Kidney epithelial cell (primary cell): Measurements from ENCODE around the gene CDH23. TPM values are rescaled to one million over a fixed set of nuclear protein-coding genes. Genes with fewer than 3 reads are reported as not detected.

ENCODE experiments used
- DNase-seq: peaks from one replicate; pipeline ENCODE4 v3.0.0-alpha.2; 2010; ENCODE audit warnings: low read depth
- H3K27me3 ChIP-seq: 2 replicates; pipeline ENCODE4 v1.6.0; 2011; ENCODE audit warnings: low read length; ENCODE audit not compliant: control insufficient read depth, insufficient read depth
- H3K36me3 ChIP-seq: 2 replicates; pipeline ENCODE4 v1.5.1; 2011; ENCODE audit warnings: low read length; ENCODE audit not compliant: control insufficient read depth, insufficient read depth
- H3K4me3 ChIP-seq: 2 replicates; pipeline ENCODE4 v1.5.1; 2011; ENCODE audit warnings: low read depth, mild to moderate bottlenecking, control low read depth, low read length
- CTCF ChIP-seq: IDR thresholded peaks from 2 replicates; pipeline ENCODE4 v1.5.1; 2011; ENCODE audit warnings: mild to moderate bottlenecking, moderate library complexity, low read length, control low read depth, inconsistent platforms; ENCODE audit not compliant: insufficient read depth, poor library complexity, severe bottlenecking
- total RNA-seq: library from RNA; depleted of rRNA; stranded (reverse); fragments of >200 nt; gene quantifications from 2 replicates; pipeline ENCODE4 v1.2.3, GENCODE V29; 2015

The CDH23 gene
- total RNA-seq, 1 donor from 2014 or later = 0.04 TPM

DNA sequence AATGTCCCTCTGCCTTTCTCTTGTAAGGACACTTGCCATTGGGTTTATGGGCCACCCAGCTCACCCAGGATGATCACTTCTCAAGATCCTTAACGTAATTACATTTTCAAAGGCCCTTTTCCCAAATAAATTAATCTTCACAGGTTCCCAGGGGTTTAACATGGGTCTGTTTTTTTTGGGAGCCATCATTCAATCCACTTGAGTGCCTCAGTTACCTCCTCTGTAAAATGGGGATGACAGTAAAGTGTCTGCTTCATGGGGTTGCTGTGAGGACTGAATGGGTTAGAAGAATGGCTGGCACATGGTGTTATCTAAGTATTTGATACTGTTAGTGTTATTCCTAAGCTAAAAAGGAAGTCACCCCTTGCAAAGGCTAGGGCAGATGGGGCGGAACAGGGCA is 315.4 kb downstream of the CDH23 start:
- H3K27me3 ChIP-seq = peaks cover 20% of the 10 kb centered on the region
- no peak for TF ChIP-seq CTCF
- H3K4me3 ChIP-seq = no peak overlapping the region
- H3K36me3 ChIP-seq = no peaks in the 10 kb centered on the region
- DNase-seq = no peak

DNA sequence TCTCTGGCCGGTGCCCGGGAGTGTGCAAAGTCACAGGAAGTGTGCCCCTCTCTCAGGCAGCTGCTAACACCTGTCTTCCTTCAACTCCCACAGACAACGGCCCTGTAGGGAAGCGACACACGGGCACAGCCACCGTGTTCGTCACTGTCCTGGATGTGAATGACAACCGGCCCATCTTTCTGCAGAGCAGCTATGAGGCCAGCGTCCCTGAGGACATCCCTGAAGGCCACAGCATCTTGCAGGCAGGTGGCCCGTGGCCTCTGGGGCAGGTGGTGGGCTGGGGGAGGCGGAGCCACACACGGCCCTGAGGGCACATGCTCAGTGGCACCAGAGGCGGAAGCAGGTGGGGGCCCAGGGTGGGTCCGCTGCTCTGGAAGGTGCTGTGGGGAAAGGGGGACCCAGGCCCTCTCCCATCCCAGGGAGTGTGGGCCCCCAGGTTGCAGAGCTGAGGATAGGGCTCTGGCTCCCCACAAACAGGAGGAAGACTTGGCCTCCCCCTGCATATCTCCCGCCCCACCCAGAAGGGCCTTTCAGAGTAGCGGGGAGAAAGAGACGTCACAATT is 315.9 kb downstream of the CDH23 start:
- TF ChIP-seq CTCF = no peak
- H3K36me3 ChIP-seq = no peaks in the 10 kb centered on the region
- DNase-seq = no peak
- peaks cover 17% of the 10 kb centered on the region for H3K27me3 ChIP-seq
- H3K4me3 ChIP-seq = no peak overlapping the region

GRCh38 chr10:71713135-71714030 is 316.7 kb downstream of the CDH23 start:
- no peak for DNase-seq
- Histone ChIP-seq H3K4me3 (no peak overlapping the region), H3K36me3 (no peaks in the 10 kb centered on the region), H3K27me3 (peaks cover 11% of the 10 kb centered on the region)
- peak; percentile 8 for TF ChIP-seq CTCF

DNA sequence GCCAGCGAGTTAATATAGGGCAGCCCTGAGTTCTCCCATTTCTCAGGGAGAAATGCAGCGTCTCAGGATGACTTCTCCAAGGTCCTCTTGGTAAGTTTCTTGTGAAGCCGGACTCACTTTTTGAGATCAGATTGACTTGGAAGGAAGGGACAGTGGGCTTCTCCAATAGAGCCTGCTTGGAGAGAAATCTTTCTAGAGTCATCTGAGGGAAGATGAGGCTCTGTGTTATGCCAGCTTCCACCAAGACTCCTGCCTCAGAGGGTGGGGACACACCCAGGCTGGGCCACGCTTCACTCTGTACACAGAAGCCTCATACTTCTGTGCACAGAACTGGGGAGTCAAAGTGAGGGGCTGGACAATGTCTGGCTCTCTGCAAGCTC is 317.3 kb downstream of the CDH23 start:
- TF ChIP-seq CTCF = no peak
- Histone ChIP-seq H3K27me3 (peaks cover 5% of the 10 kb centered on the region), H3K36me3 (no peaks in the 10 kb centered on the region), H3K4me3 (no peak overlapping the region)
- DNase-seq = no peak

DNA sequence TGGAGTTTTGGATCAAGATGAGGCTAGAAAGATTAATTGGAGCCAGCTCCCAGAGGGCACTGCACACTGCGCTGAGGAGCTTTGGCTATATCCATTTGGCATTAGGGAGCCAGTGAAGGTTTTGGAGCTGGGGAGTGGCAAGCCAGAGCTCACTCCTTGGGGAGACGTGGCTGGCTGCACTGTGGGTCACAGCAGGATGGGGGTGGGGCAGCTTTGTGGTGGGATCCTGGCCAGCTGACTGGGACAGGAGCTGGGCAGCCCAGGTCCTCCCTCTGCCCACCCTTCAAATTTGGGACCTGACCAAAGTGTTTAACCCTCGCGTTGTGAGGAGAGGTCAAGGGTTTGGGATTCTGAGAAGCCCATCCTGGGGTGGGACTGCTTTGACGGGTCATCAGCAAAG is 317.9 kb downstream of the CDH23 start:
- H3K36me3 ChIP-seq = no peaks in the 10 kb centered on the region
- H3K27me3 ChIP-seq = peaks cover 5% of the 10 kb centered on the region
- no peak for TF ChIP-seq CTCF
- no peak for DNase-seq
- no peak overlapping the region for H3K4me3 ChIP-seq
